Panc1 (cell line): ENCODE results near the gene INPP5D. TPM values are rescaled to one million over a fixed set of nuclear protein-coding genes. Genes with fewer than 3 reads are reported as not detected.

Experiments used
- ATAC-seq: fragments of 200-7000 bp; cut with Tn5 transposase; 2 replicates; pipeline ENCODE4 v1.9.1; 2020; ENCODE audit warnings: mild to moderate bottlenecking, moderate library complexity
- BruUV-seq: library from RNA; stranded (reverse); fragments of 400-500 nt; replicated peaks from 2 replicates; lab custom pipeline; 2021; lab: Mats Ljungman, UMichigan
- CTCF ChIA-PET: fragments of 300-600 bp; sonication (Branson Sonifier 250); formaldehyde crosslinking; loops from one replicate; lab custom pipeline; 2022; ENCODE audit warnings: antibody characterized with exemption; lab: Charles Lee
- POLR2A ChIA-PET: fragments of 300-600 bp; sonication (Branson Sonifier 250); formaldehyde crosslinking; loops from one replicate; lab custom pipeline; 2022; ENCODE audit warnings: antibody characterized with exemption; lab: Charles Lee
- DNase-seq: peaks from one replicate; pipeline ENCODE4 v3.0.0-alpha.2; 2010; ENCODE audit warnings: low read depth, low spot score
- H3K27ac ChIP-seq: 2 replicates; pipeline ENCODE4 v1.5.1; 2011; ENCODE audit warnings: mild to moderate bottlenecking, low read length, inconsistent platforms
- H3K27me3 ChIP-seq: fragments of 200-500 bp; sonication (Bioruptor generic); 2 replicates; pipeline ENCODE4 v1.6.0; 2014; ENCODE audit warnings: low read length, inconsistent platforms; ENCODE audit not compliant: control insufficient read depth, insufficient read depth
- H3K36me3 ChIP-seq: fragments of 200-500 bp; sonication (Bioruptor generic); 2 replicates; pipeline ENCODE4 v1.5.1; 2014; ENCODE audit warnings: inconsistent platforms, mild to moderate bottlenecking, low read length, moderate library complexity; ENCODE audit not compliant: control insufficient read depth, insufficient read depth
- H3K4me1 ChIP-seq: 2 replicates; pipeline ENCODE4 v1.5.1; 2011; ENCODE audit warnings: inconsistent platforms, mild to moderate bottlenecking, low read length, moderate library complexity; ENCODE audit not compliant: control insufficient read depth, insufficient read depth
- H3K4me3 ChIP-seq, 2 experiments: 2 replicates each; pipeline ENCODE4 v1.5.1; 2011 to 2012; ENCODE audit warnings: low read depth in 2 of 2, low read length in 2 of 2, mild to moderate bottlenecking in 2 of 2, inconsistent platforms in 1 of 2, moderate library complexity in 1 of 2
- H3K9me3 ChIP-seq: fragments of 200-500 bp; sonication (Bioruptor generic); 2 replicates; pipeline ENCODE4 v1.5.1; 2014; ENCODE audit warnings: low read depth, mild to moderate bottlenecking, inconsistent platforms, low read length, moderate library complexity; ENCODE audit not compliant: control insufficient read depth, insufficient read depth
- POLR2AphosphoS5 ChIP-seq: IDR thresholded peaks from 2 replicates; pipeline ENCODE4 v1.6.1; 2012; ENCODE audit warnings: mild to moderate bottlenecking, low read depth, low read length, moderate library complexity
- SIN3A ChIP-seq: IDR thresholded peaks from 2 replicates; pipeline ENCODE4 v1.6.1; 2012; ENCODE audit warnings: low read depth, mild to moderate bottlenecking, low read length, moderate library complexity, borderline replicate concordance; ENCODE audit not compliant: insufficient read depth
- TCF7L2 ChIP-seq: IDR thresholded peaks from 2 replicates; pipeline ENCODE4 v1.6.1; 2011; ENCODE audit warnings: mild to moderate bottlenecking, low read depth, low read length, inconsistent platforms
- in situ Hi-C: cut with HindIII; loops from 2 replicates; pipeline ENCODE4 v1.10.0; 2016; ENCODE audit warnings: low sequenced_read_pairs, low pct_unique_long_range_greater_than_20kb
- intact Hi-C: fragments of 100-400 bp; cut with micrococcal nuclease; formaldehyde crosslinking; loops from one replicate; pipeline ENCODE4 v1.10.0; 2022; ENCODE audit not compliant: unreplicated experiment
- total RNA-seq: library from RNA; stranded (reverse); gene quantifications from one replicate; pipeline ENCODE4 v1.2.1, GENCODE V29; 2021; ENCODE audit not compliant: unreplicated experiment
- TF ChIP-seq, protein P1 (sequence below), 2 experiments: IDR thresholded peaks; 2 replicates each; pipeline ENCODE4 v1.6.1; 2011 to 2012; ENCODE audit warnings: low read depth in 2 of 2, control low read depth in 1 of 2, low read length in 1 of 2, mild to moderate bottlenecking in 1 of 2, moderate library complexity in 1 of 2; ENCODE audit not compliant: insufficient read depth in 1 of 2
- TF ChIP-seq, protein P2 (sequence below): fragments of 450-650 bp; IDR thresholded peaks from 2 replicates; pipeline ENCODE4 v1.5.1; 2017; ENCODE audit warnings: mild to moderate bottlenecking

The INPP5D gene
- total RNA-seq, 1 experiment from 2014 or later = 0.39 TPM

DNA sequence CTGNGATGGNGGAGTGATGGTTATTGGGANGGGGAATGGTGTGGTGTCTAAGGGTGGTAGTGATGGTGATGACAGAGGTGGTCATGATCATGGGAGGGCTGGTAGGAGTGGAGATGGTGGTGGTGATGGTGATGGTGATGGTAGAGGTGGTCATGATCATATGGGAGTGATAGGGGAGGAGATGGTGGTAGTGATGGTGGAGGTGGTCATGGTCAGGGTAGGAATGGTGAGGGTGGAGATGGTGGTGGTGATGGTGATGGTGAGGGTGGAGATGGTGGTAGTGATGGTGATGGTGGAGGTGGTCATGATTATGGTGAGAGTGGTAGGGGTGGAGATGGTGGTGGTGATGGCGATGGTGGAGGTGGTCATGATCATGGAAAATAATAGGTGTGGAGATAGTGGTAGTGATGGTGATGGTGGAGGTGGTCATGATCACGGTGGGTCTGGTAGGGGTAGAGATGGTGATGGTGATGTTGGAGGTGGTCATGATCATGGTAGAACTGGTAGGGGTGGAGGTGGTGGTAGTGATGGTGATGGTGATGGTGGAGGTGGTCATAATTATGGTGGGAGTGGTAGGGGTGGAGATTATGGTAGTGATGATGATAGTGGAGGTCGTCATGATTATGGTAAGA, 83.7 kb downstream of the INPP5D start:
- no peak overlapping the region for H3K27ac ChIP-seq
- ATAC-seq (no peak), DNase-seq (no peak)
- H3K27me3 ChIP-seq = no peaks in the 10 kb centered on the region
- TF ChIP-seq SIN3A (no peak), TCF7L2 (no peak), POLR2AphosphoS5 (no peak)
- TF ChIP-seq, protein P1, sequence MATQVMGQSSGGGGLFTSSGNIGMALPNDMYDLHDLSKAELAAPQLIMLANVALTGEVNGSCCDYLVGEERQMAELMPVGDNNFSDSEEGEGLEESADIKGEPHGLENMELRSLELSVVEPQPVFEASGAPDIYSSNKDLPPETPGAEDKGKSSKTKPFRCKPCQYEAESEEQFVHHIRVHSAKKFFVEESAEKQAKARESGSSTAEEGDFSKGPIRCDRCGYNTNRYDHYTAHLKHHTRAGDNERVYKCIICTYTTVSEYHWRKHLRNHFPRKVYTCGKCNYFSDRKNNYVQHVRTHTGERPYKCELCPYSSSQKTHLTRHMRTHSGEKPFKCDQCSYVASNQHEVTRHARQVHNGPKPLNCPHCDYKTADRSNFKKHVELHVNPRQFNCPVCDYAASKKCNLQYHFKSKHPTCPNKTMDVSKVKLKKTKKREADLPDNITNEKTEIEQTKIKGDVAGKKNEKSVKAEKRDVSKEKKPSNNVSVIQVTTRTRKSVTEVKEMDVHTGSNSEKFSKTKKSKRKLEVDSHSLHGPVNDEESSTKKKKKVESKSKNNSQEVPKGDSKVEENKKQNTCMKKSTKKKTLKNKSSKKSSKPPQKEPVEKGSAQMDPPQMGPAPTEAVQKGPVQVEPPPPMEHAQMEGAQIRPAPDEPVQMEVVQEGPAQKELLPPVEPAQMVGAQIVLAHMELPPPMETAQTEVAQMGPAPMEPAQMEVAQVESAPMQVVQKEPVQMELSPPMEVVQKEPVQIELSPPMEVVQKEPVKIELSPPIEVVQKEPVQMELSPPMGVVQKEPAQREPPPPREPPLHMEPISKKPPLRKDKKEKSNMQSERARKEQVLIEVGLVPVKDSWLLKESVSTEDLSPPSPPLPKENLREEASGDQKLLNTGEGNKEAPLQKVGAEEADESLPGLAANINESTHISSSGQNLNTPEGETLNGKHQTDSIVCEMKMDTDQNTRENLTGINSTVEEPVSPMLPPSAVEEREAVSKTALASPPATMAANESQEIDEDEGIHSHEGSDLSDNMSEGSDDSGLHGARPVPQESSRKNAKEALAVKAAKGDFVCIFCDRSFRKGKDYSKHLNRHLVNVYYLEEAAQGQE (IDR thresholded peaks at IDR 0.05; ENCODE audit: insufficient read depth in 1 of 2, low read depth in 2 of 2, low read length in 1 of 2) = no peak
- TF ChIP-seq, protein P2, sequence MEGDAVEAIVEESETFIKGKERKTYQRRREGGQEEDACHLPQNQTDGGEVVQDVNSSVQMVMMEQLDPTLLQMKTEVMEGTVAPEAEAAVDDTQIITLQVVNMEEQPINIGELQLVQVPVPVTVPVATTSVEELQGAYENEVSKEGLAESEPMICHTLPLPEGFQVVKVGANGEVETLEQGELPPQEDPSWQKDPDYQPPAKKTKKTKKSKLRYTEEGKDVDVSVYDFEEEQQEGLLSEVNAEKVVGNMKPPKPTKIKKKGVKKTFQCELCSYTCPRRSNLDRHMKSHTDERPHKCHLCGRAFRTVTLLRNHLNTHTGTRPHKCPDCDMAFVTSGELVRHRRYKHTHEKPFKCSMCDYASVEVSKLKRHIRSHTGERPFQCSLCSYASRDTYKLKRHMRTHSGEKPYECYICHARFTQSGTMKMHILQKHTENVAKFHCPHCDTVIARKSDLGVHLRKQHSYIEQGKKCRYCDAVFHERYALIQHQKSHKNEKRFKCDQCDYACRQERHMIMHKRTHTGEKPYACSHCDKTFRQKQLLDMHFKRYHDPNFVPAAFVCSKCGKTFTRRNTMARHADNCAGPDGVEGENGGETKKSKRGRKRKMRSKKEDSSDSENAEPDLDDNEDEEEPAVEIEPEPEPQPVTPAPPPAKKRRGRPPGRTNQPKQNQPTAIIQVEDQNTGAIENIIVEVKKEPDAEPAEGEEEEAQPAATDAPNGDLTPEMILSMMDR = no peak
- POLR2A ChIA-PET = no interaction called here
- H3K4me3 ChIP-seq = no peak overlapping the region
- in situ Hi-C loops (no loop called here), intact Hi-C loops (no loop called here)
- no peaks in the 10 kb centered on the region for H3K4me1 ChIP-seq
- no TSS peak for BruUV-seq
- no peaks in the 10 kb centered on the region for H3K9me3 ChIP-seq
- CTCF ChIA-PET = no interaction called here
- no peaks in the 10 kb centered on the region for H3K36me3 ChIP-seq

DNA sequence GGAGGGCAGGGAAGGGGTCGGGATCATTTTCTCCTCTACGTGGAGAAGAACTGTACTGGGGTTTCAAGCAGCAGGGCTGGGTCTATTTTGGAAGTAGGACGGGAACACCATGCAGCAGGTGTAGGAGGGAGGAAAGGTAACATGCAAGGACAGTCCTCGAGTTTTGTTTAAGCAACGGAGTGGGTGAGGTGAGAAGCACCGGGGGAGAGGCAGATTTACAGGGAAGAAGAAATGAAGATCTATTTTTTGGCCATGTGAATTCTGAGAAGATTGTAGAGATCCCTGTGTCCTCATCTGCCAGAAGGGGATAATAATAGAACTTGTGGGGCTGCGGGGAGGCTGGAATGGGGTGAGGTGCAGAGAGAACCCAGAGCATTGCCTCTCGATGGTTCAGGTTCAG, 85.6 kb downstream of the INPP5D start:
- DNase-seq (no peak), ATAC-seq (no peak)
- no peaks in the 10 kb centered on the region for H3K36me3 ChIP-seq
- POLR2A ChIA-PET = no interaction called here
- intact Hi-C loops (no loop called here), in situ Hi-C loops (no loop called here)
- no peak for TF ChIP-seq POLR2AphosphoS5
- TF ChIP-seq, protein P2 = no peak
- H3K4me3 ChIP-seq = no peak overlapping the region
- BruUV-seq = no TSS peak
- no peaks in the 10 kb centered on the region for H3K27me3 ChIP-seq
- no peaks in the 10 kb centered on the region for H3K9me3 ChIP-seq
- H3K27ac ChIP-seq = no peak overlapping the region
- CTCF ChIA-PET = interaction anchor here (0.7 kb wide), 1 partner anchor 97 kb away, joined by 3 read pairs; no protein-coding TSS in a partner anchor
- H3K4me1 ChIP-seq = no peaks in the 10 kb centered on the region
